NB4 (cell line): Measurements from ENCODE around the gene C1orf52.
A peak's percentile ranks its signal among the peaks of the same experiment; 100 is the strongest.

ENCODE experiments used
- DNase-seq: peaks from one replicate; pipeline ENCODE4 v3.0.0; 2010; ENCODE audit warnings: low read depth
- H3K4me3 ChIP-seq: one replicate; pipeline ENCODE4 v1.5.1; 2011; ENCODE audit warnings: mild to moderate bottlenecking, low read depth, low read length, moderate library complexity
- CTCF ChIP-seq: IDR thresholded peaks from one replicate; pipeline ENCODE4 v1.5.1; 2012; ENCODE audit warnings: low read depth, low read length
- MAX ChIP-seq: IDR thresholded peaks from 2 replicates; pipeline ENCODE4 v1.6.1; 2011; ENCODE audit warnings: low read depth, low read length
- MYC ChIP-seq: IDR thresholded peaks from 2 replicates; pipeline ENCODE4 v1.6.1; 2011; ENCODE audit warnings: low read depth, low read length
- POLR2A ChIP-seq: IDR thresholded peaks from 2 replicates; pipeline ENCODE4 v1.6.1; 2011; ENCODE audit warnings: mild to moderate bottlenecking; ENCODE audit not compliant: insufficient read length; ENCODE audit errors: extremely low read depth

The C1orf52 gene

GRCh38 chr1:85237613-85238012 lies 21.8 kb downstream of the C1orf52 start:
- no peak overlapping the region for H3K4me3 ChIP-seq
- TF ChIP-seq MAX (no peak), POLR2A (no peak), MYC (no peak), CTCF (no peak)
- no peak for DNase-seq

GRCh38 chr1:85230305-85230977 lies 29.0 kb downstream of the C1orf52 start:
- TF ChIP-seq MAX (no peak), CTCF (peak; percentile 17), MYC (no peak)
- no peak overlapping the region for H3K4me3 ChIP-seq
- peak; percentile 12 for DNase-seq

GRCh38 chr1:85229574-85230097 lies 29.8 kb downstream of the C1orf52 start:
- H3K4me3 ChIP-seq: no peak overlapping the region
- DNase-seq: no peak
- TF ChIP-seq MYC: no peak
- TF ChIP-seq MAX: no peak
- TF ChIP-seq POLR2A: no peak
- no peak for TF ChIP-seq CTCF

- DNase-seq: no peak
- H3K4me3 ChIP-seq: no peak overlapping the region
- TF ChIP-seq MAX (no peak), CTCF (no peak), MYC (no peak), POLR2A (no peak)
Observed at GRCh38 chr1:85228972-85229371, 30.5 kb downstream of the C1orf52 start.

- TF ChIP-seq MAX (no peak), POLR2A (no peak), CTCF (no peak), MYC (no peak)
- H3K4me3 ChIP-seq: no peak overlapping the region
- DNase-seq: no peak
Observed at GRCh38 chr1:85225624-85226380, 33.7 kb downstream of the C1orf52 start.
